HEK293 (cell line): ENCODE data around the gene USP19.

ENCODE experiments used
- KLF1 ChIP-seq: fragments of 450-650 bp; formaldehyde crosslinking; IDR thresholded peaks from 2 replicates; pipeline ENCODE4 v1.5.1; 2016; ENCODE audit warnings: missing biosample characterization, missing genetic modification characterization
- KLF10 ChIP-seq: fragments of 450-650 bp; IDR thresholded peaks from 2 replicates; pipeline ENCODE4 v1.5.1; 2018; ENCODE audit warnings: missing biosample characterization, mild to moderate bottlenecking, missing genetic modification characterization
- KLF16 ChIP-seq: fragments of 450-650 bp; formaldehyde crosslinking; IDR thresholded peaks from 2 replicates; pipeline ENCODE4 v1.5.1; 2017; ENCODE audit warnings: missing biosample characterization, missing genetic modification characterization
- KLF17 ChIP-seq: fragments of 450-650 bp; formaldehyde crosslinking; IDR thresholded peaks from 2 replicates; pipeline ENCODE4 v1.5.1; 2016; ENCODE audit warnings: missing biosample characterization, missing genetic modification characterization
- KLF8 ChIP-seq: fragments of 450-650 bp; formaldehyde crosslinking; IDR thresholded peaks from 2 replicates; pipeline ENCODE4 v1.5.1; 2016; ENCODE audit warnings: missing biosample characterization, missing genetic modification characterization
- MEIS1 ChIP-seq: sonication (generic); formaldehyde crosslinking; IDR thresholded peaks from 2 replicates; pipeline ENCODE4 v1.8.1; 2022; ENCODE audit warnings: missing genetic modification reagents, mild to moderate bottlenecking, borderline replicate concordance
- PATZ1 ChIP-seq: fragments of 450-650 bp; formaldehyde crosslinking; IDR thresholded peaks from 2 replicates; pipeline ENCODE4 v1.5.1; 2016; ENCODE audit warnings: missing biosample characterization, missing genetic modification characterization
- SALL2 ChIP-seq: fragments of 450-650 bp; formaldehyde crosslinking; IDR thresholded peaks from 2 replicates; pipeline ENCODE4 v1.5.0; 2017; ENCODE audit warnings: missing biosample characterization, mild to moderate bottlenecking, missing genetic modification characterization, borderline replicate concordance
- SP3 ChIP-seq: fragments of 450-650 bp; formaldehyde crosslinking; IDR thresholded peaks from 2 replicates; pipeline ENCODE4 v1.5.1; 2016; ENCODE audit warnings: missing biosample characterization, missing genetic modification characterization
- SP7 ChIP-seq: fragments of 450-650 bp; formaldehyde crosslinking; IDR thresholded peaks from 2 replicates; pipeline ENCODE4 v1.5.1; 2016; ENCODE audit warnings: missing biosample characterization, missing genetic modification characterization
- ZNF114 ChIP-seq: fragments of 450-650 bp; formaldehyde crosslinking; IDR thresholded peaks from 2 replicates; pipeline ENCODE4 v1.5.0; 2017; ENCODE audit warnings: missing biosample characterization, missing genetic modification characterization
- ZNF24 ChIP-seq: fragments of 450-650 bp; formaldehyde crosslinking; IDR thresholded peaks from 2 replicates; pipeline ENCODE4 v1.5.1; 2016; ENCODE audit warnings: missing biosample characterization, missing genetic modification characterization
- ZNF335 ChIP-seq: fragments of 450-650 bp; formaldehyde crosslinking; conservative IDR thresholded peaks from 2 replicates; pipeline ENCODE4 v1.5.1; 2016; ENCODE audit warnings: missing biosample characterization, missing genetic modification characterization
- ZNF37A ChIP-seq: fragments of 450-650 bp; IDR thresholded peaks from 2 replicates; pipeline ENCODE4 v1.5.1; 2018; ENCODE audit warnings: missing biosample characterization, missing genetic modification characterization
- ZNF473 ChIP-seq: fragments of 450-650 bp; formaldehyde crosslinking; IDR thresholded peaks from 2 replicates; pipeline ENCODE4 v1.5.1; 2017; ENCODE audit warnings: missing biosample characterization, missing genetic modification characterization
- ZNF513 ChIP-seq: fragments of 450-650 bp; IDR thresholded peaks from 2 replicates; pipeline ENCODE4 v1.5.1; 2018; ENCODE audit warnings: missing biosample characterization, missing genetic modification characterization
- ZNF580 ChIP-seq: fragments of 450-650 bp; formaldehyde crosslinking; IDR thresholded peaks from 2 replicates; pipeline ENCODE4 v1.5.1; 2016; ENCODE audit warnings: missing biosample characterization, missing genetic modification characterization
- ZNF629 ChIP-seq: fragments of 450-650 bp; formaldehyde crosslinking; IDR thresholded peaks from 2 replicates; pipeline ENCODE4 v1.5.1; 2017; ENCODE audit warnings: missing biosample characterization, missing genetic modification characterization
- ZNF677 ChIP-seq: fragments of 450-650 bp; IDR thresholded peaks from 2 replicates; pipeline ENCODE4 v1.5.0; 2018; ENCODE audit warnings: missing biosample characterization, mild to moderate bottlenecking, missing genetic modification characterization, moderate library complexity
- ZNF830 ChIP-seq: fragments of 450-650 bp; IDR thresholded peaks from 2 replicates; pipeline ENCODE4 v1.5.0; 2018; ENCODE audit warnings: missing biosample characterization, missing genetic modification characterization, low read depth, mild to moderate bottlenecking, moderate library complexity
- ZXDB ChIP-seq: fragments of 450-650 bp; formaldehyde crosslinking; IDR thresholded peaks from 2 replicates; pipeline ENCODE4 v1.5.1; 2016; ENCODE audit warnings: missing biosample characterization, missing genetic modification characterization
- TF ChIP-seq, protein P1 (sequence below): fragments of 450-650 bp; formaldehyde crosslinking; conservative IDR thresholded peaks from 2 replicates; pipeline ENCODE4 v1.5.1; 2016; ENCODE audit warnings: low read depth, missing biosample characterization, missing genetic modification characterization

Gene USP19

DNA sequence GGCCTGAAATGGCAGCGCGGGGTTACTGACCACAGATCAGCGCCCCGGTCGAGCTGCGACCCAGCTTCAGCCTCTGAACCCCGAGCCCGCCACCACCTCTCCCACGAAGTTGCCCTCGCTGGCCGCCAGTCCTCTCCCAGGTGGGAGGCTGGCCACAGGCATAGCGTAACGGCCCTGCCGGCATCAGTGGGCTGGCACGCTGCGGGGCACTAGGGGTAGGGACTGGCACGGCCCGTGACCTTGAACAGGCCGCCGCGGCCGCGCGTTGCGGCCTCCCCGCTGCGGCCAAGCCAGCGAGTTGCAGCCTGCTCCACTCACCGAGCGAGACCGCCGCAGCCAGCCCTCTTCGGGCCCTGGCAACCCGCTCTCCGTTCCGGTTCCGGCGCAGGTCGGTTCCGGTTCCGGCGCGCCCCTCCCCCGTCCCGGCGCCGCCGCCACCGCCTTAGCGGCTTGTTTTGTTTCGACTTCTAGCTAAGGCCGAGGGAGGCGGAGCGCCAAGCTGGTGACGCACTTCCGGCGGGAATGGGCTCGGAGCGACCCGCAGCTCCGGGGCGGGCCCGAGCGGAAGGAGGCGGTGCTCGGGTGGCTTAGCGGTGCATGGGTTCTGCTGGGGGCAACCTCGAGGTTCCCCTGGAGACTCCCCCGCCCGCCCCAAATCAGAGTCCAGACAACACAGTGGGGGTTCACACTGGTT is at the start of gene USP19 (continued):
- TF ChIP-seq ZNF335 (tag by site-specific recombination), result peak; percentile 84
- peak; percentile 73 for TF ChIP-seq ZNF580 (tag by site-specific recombination)
- TF ChIP-seq ZNF24, result 0 out of 2 replicates have a peak, but pooled peaks have one; percentile 18
- peak; percentile 27; the same call in 1 of the 2 replicates for TF ChIP-seq SP7
- TF ChIP-seq SP3 (tag by site-specific recombination), result peak; percentile 65; the same call in 1 of the 2 replicates
- TF ChIP-seq PATZ1, result 0 out of 2 replicates have a peak, but pooled peaks have one; percentile 47
- peak; percentile 46; the same call in 1 of the 2 replicates for TF ChIP-seq ZXDB (tag by site-specific recombination)
- TF ChIP-seq KLF1, result peak; percentile 12; the same call in 1 of the 2 replicates
- no peak for TF ChIP-seq ZNF513 (tag by site-specific recombination)
- no peak for TF ChIP-seq ZNF114 (tag by site-specific recombination)
- TF ChIP-seq KLF16, result peak; percentile 59; the same call in 1 of the 2 replicates
- TF ChIP-seq ZNF677 (tag by site-specific recombination), result no peak
- TF ChIP-seq MEIS1 (CRISPR knock-in tag), result no peak
- TF ChIP-seq ZNF473 (tag by site-specific recombination), result no peak
- TF ChIP-seq SALL2 (tag by site-specific recombination), result no peak
- peak; percentile 93 for TF ChIP-seq ZNF629
- TF ChIP-seq ZNF37A (tag by site-specific recombination), result no peak
- TF ChIP-seq, protein P1, sequence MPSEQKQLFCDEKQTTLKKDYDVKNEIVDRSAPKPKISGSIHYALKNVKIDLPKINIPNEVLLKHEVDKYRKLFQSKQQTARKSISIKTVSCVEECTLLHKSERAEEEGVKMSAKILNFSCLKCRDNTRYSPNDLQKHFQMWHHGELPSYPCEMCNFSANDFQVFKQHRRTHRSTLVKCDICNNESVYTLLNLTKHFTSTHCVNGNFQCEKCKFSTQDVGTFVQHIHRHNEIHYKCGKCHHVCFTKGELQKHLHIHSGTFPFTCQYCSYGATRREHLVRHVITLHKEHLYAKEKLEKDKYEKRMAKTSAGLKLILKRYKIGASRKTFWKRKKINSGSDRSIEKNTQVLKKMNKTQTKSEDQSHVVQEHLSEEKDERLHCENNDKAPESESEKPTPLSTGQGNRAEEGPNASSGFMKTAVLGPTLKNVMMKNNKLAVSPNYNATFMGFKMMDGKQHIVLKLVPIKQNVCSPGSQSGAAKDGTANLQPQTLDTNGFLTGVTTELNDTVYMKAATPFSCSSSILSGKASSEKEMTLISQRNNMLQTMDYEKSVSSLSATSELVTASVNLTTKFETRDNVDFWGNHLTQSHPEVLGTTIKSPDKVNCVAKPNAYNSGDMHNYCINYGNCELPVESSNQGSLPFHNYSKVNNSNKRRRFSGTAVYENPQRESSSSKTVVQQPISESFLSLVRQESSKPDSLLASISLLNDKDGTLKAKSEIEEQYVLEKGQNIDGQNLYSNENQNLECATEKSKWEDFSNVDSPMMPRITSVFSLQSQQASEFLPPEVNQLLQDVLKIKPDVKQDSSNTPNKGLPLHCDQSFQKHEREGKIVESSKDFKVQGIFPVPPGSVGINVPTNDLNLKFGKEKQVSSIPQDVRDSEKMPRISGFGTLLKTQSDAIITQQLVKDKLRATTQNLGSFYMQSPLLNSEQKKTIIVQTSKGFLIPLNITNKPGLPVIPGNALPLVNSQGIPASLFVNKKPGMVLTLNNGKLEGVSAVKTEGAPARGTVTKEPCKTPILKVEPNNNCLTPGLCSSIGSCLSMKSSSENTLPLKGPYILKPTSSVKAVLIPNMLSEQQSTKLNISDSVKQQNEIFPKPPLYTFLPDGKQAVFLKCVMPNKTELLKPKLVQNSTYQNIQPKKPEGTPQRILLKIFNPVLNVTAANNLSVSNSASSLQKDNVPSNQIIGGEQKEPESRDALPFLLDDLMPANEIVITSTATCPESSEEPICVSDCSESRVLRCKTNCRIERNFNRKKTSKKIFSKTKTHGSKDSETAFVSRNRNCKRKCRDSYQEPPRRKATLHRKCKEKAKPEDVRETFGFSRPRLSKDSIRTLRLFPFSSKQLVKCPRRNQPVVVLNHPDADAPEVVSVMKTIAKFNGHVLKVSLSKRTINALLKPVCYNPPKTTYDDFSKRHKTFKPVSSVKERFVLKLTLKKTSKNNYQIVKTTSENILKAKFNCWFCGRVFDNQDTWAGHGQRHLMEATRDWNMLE, result peak; percentile 97
- no peak for TF ChIP-seq ZNF830 (tag by site-specific recombination)
- 0 out of 2 replicates have a peak, but pooled peaks have one; percentile 33 for TF ChIP-seq KLF10 (tag by site-specific recombination)
- TF ChIP-seq KLF17 (tag by site-specific recombination), result no peak
- peak; percentile 46; the same call in 1 of the 2 replicates for TF ChIP-seq KLF8 (tag by site-specific recombination)
